Activated CD8-positive, alpha-beta T cell treated with anti-CD3 and anti-CD28 coated beads for 36 hours (primary cell): ENCODE data around the gene CETP. TPM values are rescaled to one million over a fixed set of nuclear protein-coding genes. Genes with fewer than 3 reads are reported as not detected.
"Not testable (repeated sequence)": the region's sequence is repeated elsewhere in the genome, so short reads cannot be mapped to it uniquely, and the experiment has no call there.

Experiments used
- ATAC-seq: fragments of 200-7000 bp; cut with Tn5 transposase; one replicate; pipeline ENCODE4 v1.10.0; 2021; ENCODE audit warnings: mild to moderate bottlenecking, moderate library complexity
- CTCF ChIA-PET: fragments of 350-600 bp; sonication (Branson Sonifier 250); formaldehyde crosslinking; loops from one replicate; lab custom pipeline; 2021; ENCODE audit warnings: antibody characterized with exemption; lab: Charles Lee
- POLR2A ChIA-PET: fragments of 350-600 bp; sonication (Branson Sonifier 250); formaldehyde crosslinking; loops from one replicate; lab custom pipeline; 2021; ENCODE audit warnings: antibody characterized with exemption; lab: Charles Lee
- DNase-seq: peaks from one replicate; pipeline ENCODE4 v3.0.0-alpha.2; 2020
- H3K27ac Mint-ChIP-seq: one replicate; pipeline ENCODE4 v1.8.0; 2021; ENCODE audit warnings: mild to moderate bottlenecking, mixed read lengths
- H3K27me3 Mint-ChIP-seq: one replicate; pipeline ENCODE4 v1.8.0; 2021; ENCODE audit warnings: mixed read lengths
- H3K36me3 Mint-ChIP-seq: one replicate; pipeline ENCODE4 v1.8.0; 2021; ENCODE audit warnings: low read depth, mixed read lengths
- H3K4me1 Mint-ChIP-seq: one replicate; pipeline ENCODE4 v1.8.0; 2021; ENCODE audit warnings: low read depth, mixed read lengths
- H3K4me3 Mint-ChIP-seq: one replicate; pipeline ENCODE4 v1.8.0; 2021; ENCODE audit warnings: mild to moderate bottlenecking, moderate library complexity, mixed read lengths
- H3K9me3 Mint-ChIP-seq: one replicate; pipeline ENCODE4 v1.8.0; 2021; ENCODE audit warnings: mixed read lengths
- CTCF ChIP-seq: fragments of 200-600 bp; IDR thresholded peaks from one replicate; pipeline ENCODE4 v1.8.0; 2022; ENCODE audit warnings: antibody characterized with exemption, mild to moderate bottlenecking
- intact Hi-C: fragments of 100-400 bp; cut with micrococcal nuclease; formaldehyde crosslinking; loops from one replicate; pipeline ENCODE4 v1.10.0; 2022
- total RNA-seq, 2 experiments: library from RNA; stranded (reverse); gene quantifications; one replicate each; pipeline ENCODE4 v1.2.3, GENCODE V29; 2021

CETP gene
- total RNA-seq, 2 experiments from 2014 or later, result not detected

DNA sequence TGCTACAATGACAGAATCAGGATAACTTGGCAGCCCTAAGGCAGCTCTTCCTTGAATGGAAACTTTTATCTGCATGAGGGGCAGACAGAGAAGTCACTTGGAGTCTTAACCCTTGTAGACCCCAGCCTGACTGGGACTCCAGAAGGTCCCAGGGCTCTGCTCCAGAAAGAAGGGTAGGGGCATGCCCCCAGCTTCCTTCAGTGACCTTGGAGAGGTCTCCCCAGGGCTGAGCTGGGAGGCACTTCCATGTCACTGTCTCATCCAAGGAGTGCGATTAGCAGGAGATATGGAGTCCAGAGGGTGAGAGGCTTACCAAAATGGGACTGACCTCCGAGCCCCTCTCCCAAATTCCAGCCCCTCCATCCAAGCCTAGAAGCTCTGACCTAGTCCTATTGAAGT, 24.2 kb downstream of the CETP start:
- ChIA-PET CTCF (interaction anchor here (0.9 to 8.3 kb wide), 5 partner anchors 11 to 60 kb away, joined by 3 to 87 read pairs (median 4); partner anchors contain the start of gene CETP), POLR2A (interaction anchor here (0.7 to 21.4 kb wide), 12 partner anchors 9 to 54 kb away, joined by 3 to 367 read pairs (median 8); partner anchors contain the start of gene HERPUD1)
- no peak for TF ChIP-seq CTCF
- Mint-ChIP-seq H3K27ac (peak overlapping the region; percentile 99), H3K36me3 (peaks cover 71% of the 10 kb centered on the region), H3K4me3 (peak overlapping the region; percentile 97), H3K4me1 (peaks cover 67% of the 10 kb centered on the region), H3K9me3 (no peaks in the 10 kb centered on the region), H3K27me3 (no peaks in the 10 kb centered on the region)
- ATAC-seq (no peak), DNase-seq (no peak)
- intact Hi-C loops, result no loop called here

DNA sequence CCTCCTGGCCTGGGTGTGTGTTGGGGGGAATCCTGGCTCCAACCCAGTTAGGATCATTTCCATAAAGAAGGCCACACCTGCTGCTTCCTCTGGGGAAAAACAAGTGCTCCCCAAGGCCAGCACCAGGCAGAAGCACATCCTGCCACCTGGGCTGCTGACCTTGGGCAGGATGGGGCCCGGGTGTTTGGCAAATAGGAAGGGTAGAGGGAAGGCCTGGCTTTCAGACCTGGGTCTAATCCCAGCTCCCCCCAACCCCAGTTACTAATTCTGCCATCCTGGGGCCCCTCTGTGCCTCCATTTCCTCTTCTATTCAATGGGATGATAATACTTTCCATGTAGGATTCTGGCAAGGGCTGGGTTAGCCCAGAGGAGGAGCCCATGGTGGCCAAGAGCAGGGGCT, 24.6 kb downstream of the CETP start:
- Mint-ChIP-seq H3K4me3 (peak overlapping the region; percentile 97), H3K4me1 (peaks cover 63% of the 10 kb centered on the region), H3K27ac (peak overlapping the region; percentile 99), H3K36me3 (peaks cover 70% of the 10 kb centered on the region), H3K9me3 (no peaks in the 10 kb centered on the region), H3K27me3 (no peaks in the 10 kb centered on the region)
- POLR2A ChIA-PET, result interaction anchor here (0.7 to 21.4 kb wide), 13 partner anchors 8 to 117 kb away, joined by 3 to 367 read pairs (median 7); partner anchors contain the start of gene HERPUD1
- CTCF ChIA-PET, result interaction anchor here (0.9 to 8.3 kb wide), 6 partner anchors 11 to 60 kb away, joined by 3 to 87 read pairs (median 4); partner anchors contain the start of gene CETP
- DNase-seq (no peak), ATAC-seq (no peak)
- intact Hi-C loops, result no loop called here
- TF ChIP-seq CTCF, result no peak

- Mint-ChIP-seq H3K4me3 (peak overlapping the region; percentile 97), H3K4me1 (peaks cover 60% of the 10 kb centered on the region), H3K36me3 (peaks cover 69% of the 10 kb centered on the region), H3K27ac (peak overlapping the region; percentile 99)
- DNase-seq, ATAC-seq, H3K27me3 Mint-ChIP-seq, intact Hi-C loops, H3K9me3 Mint-ChIP-seq: not testable (repeated sequence)
- ChIA-PET POLR2A (interaction anchor here (0.7 to 21.4 kb wide), 10 partner anchors 9 to 117 kb away, joined by 3 to 367 read pairs (median 10); no protein-coding TSS in a partner anchor), CTCF (interaction anchor here (1.0 to 8.3 kb wide), 4 partner anchors 11 to 59 kb away, joined by 3 to 87 read pairs (median 5); partner anchors contain the start of gene CETP)
These were observed 25.2 kb downstream of the CETP start for GRCh38 chr16:56986908-56987307.

GRCh38 chr16:56987692-56988091, 25.9 kb downstream of the CETP start:
- Mint-ChIP-seq H3K4me1 (peaks cover 55% of the 10 kb centered on the region), H3K27me3 (no peaks in the 10 kb centered on the region), H3K9me3 (no peaks in the 10 kb centered on the region), H3K4me3 (peak overlapping the region; percentile 97), H3K36me3 (peaks cover 67% of the 10 kb centered on the region), H3K27ac (peak overlapping the region; percentile 99)
- no peak for TF ChIP-seq CTCF
- DNase-seq (no peak), ATAC-seq (no peak)
- ChIA-PET CTCF (interaction anchor here (1.0 to 8.3 kb wide), 5 partner anchors 20 to 121 kb away, joined by 3 to 87 read pairs (median 4); partner anchors contain the start of gene CETP), POLR2A (interaction anchor here (1.3 to 21.4 kb wide), 11 partner anchors 8 to 59 kb away, joined by 3 to 367 read pairs (median 21); no protein-coding TSS in a partner anchor)
- intact Hi-C loops, result no loop called here

DNA sequence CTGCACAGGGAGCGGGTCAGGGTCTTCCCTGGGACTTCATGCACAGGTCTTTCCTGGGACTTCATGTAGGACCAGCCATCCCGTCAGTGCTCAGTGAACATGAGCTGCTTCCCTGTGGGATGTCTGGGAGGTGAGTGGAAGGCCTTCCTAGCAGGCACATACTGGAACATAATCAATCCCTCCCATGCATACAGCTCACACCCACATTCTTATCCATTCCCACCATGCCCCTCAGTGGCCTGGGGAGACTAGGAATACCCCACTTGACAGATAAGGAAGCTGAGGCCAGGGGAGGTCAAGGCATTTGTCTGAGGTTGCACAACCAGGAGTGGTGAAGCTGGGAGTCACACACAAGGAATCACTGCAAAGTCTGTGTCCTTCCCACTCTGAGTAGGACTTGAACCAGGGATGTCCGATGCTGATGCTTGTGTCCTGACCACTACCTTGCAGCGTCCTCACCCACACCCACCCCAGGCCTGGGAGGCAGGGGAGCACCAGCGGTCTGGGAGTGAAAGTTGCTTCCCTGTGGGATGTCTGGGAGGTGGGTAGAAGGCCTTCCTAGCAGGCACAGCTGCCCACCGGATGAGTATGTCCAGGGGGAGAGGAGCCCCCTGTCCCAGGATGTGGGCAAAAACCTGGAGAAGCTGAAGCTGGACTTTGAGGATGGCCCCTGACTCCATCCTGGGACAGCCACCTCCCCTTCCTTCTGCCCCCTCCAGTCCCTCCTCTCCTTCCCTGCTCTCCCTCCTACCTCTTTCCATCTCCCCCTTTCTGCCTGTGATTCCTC, 26.6 kb downstream of the CETP start:
- POLR2A ChIA-PET, result interaction anchor here (0.6 to 21.4 kb wide), 24 partner anchors 7 to 794 kb away, joined by 3 to 367 read pairs (median 6); partner anchors contain the start of gene HERPUD1
- Mint-ChIP-seq H3K27me3 (no peaks in the 10 kb centered on the region), H3K4me3 (peak overlapping the region; percentile 97), H3K9me3 (no peaks in the 10 kb centered on the region), H3K27ac (peak overlapping the region; percentile 99), H3K36me3 (peaks cover 64% of the 10 kb centered on the region), H3K4me1 (peaks cover 55% of the 10 kb centered on the region)
- TF ChIP-seq CTCF, result no peak
- no peak for ATAC-seq
- intact Hi-C loops, result no loop called here
- no peak for DNase-seq
- CTCF ChIA-PET, result interaction anchor here (1.1 to 8.3 kb wide), 9 partner anchors 18 to 122 kb away, joined by 3 to 87 read pairs (median 4); partner anchors contain the start of gene CETP
